SK-N-SH (cell line): ENCODE measurements around the gene PIK3IP1. TPM values are rescaled to one million over a fixed set of nuclear protein-coding genes. Genes with fewer than 3 reads are reported as not detected.

ENCODE experiments used
- CTCF ChIA-PET: fragments of 300-600, 350-600 bp; formaldehyde crosslinking; extraction: SDS; loops from one replicate; lab custom pipeline; 2021; lab: Yijun Ruan, JAX
- POLR2A ChIA-PET: fragments of 350-600 bp; sonication (Branson Sonifier 250); formaldehyde crosslinking; extraction: SDS; loops from one replicate; lab custom pipeline; 2020; ENCODE audit warnings: antibody characterized with exemption, inconsistent platforms; lab: Yijun Ruan, JAX
- DNase-seq: peaks from one replicate; pipeline ENCODE4 v3.0.0; 2012
- H2AFZ ChIP-seq: fragments of 200-600 bp; sonication (generic); 2 replicates; pipeline ENCODE4 v1.8.1; 2016; ENCODE audit warnings: antibody characterized with exemption, mild to moderate bottlenecking, low read depth
- H3F3A ChIP-seq: fragments of 200-600 bp; sonication (generic); replicated peaks from 2 replicates; pipeline ENCODE3; 2016; ENCODE audit warnings: antibody characterized with exemption, mild to moderate bottlenecking; ENCODE audit not compliant: insufficient read depth
- H3K27ac ChIP-seq, 2 experiments: fragments of 200-500 bp in 1 of 2; fragments of 200-600 bp in 1 of 2; sonication (Bioruptor generic) in 1 of 2; sonication (generic), shearing (Covaris generic) in 1 of 2; 2 replicates each; pipeline versions ENCODE4 v1.5.1 to v1.6.1; 2014 to 2016; ENCODE audit warnings: low read depth in 2 of 2, inconsistent platforms in 1 of 2, low read length in 1 of 2, mild to moderate bottlenecking in 1 of 2, mixed read lengths in 1 of 2
- H3K27me3 ChIP-seq: fragments of 200-600 bp; sonication (generic), shearing (Covaris generic); 2 replicates; pipeline ENCODE4 v1.6.1; 2016; ENCODE audit warnings: mixed run types; ENCODE audit not compliant: insufficient read depth
- H3K36me3 ChIP-seq, 2 experiments: fragments of 200-500 bp in 1 of 2; fragments of 200-600 bp in 1 of 2; sonication (Bioruptor generic) in 1 of 2; sonication (generic) in 1 of 2; replicated peaks in 1 of 2; 2 replicates each; pipeline versions ENCODE3 to v1.5.1; 2014 to 2016; ENCODE audit warnings: low read length in 1 of 2, mild to moderate bottlenecking in 1 of 2; ENCODE audit not compliant: insufficient read depth in 2 of 2, control insufficient read depth in 1 of 2
- H3K4me1 ChIP-seq, 2 experiments: fragments of 200-500 bp in 1 of 2; fragments of 200-600 bp in 1 of 2; sonication (Bioruptor generic) in 1 of 2; sonication (generic), shearing (Covaris generic) in 1 of 2; 2 replicates each; pipeline versions ENCODE4 v1.5.1 to v1.6.1; 2014 to 2016; ENCODE audit warnings: low read depth in 1 of 2, low read length in 1 of 2, mixed run types in 1 of 2; ENCODE audit not compliant: insufficient read depth in 2 of 2, control insufficient read depth in 1 of 2
- H3K4me2 ChIP-seq: fragments of 200-600 bp; sonication (generic), shearing (Covaris generic); 2 replicates; pipeline ENCODE4 v1.6.1; 2017; ENCODE audit warnings: mixed run types
- H3K4me3 ChIP-seq, 2 experiments: fragments of 200-500 bp in 1 of 2; fragments of 200-600 bp in 1 of 2; sonication (Bioruptor generic) in 1 of 2; sonication (generic), shearing (Covaris generic) in 1 of 2; 2 replicates each; pipeline versions ENCODE4 v1.5.1 to v1.8.1; 2014 to 2016; ENCODE audit warnings: low read depth in 2 of 2, inconsistent platforms in 1 of 2, low read length in 1 of 2, mild to moderate bottlenecking in 1 of 2, mixed read lengths in 1 of 2, moderate library complexity in 1 of 2
- H3K79me2 ChIP-seq: fragments of 200-600 bp; sonication (generic); 2 replicates; pipeline ENCODE4 v1.8.1; 2017; ENCODE audit warnings: mild to moderate bottlenecking; ENCODE audit not compliant: insufficient read depth
- H3K9ac ChIP-seq: fragments of 200-600 bp; sonication (generic); 2 replicates; pipeline ENCODE4 v1.6.1; 2017; ENCODE audit warnings: mixed run types
- H3K9me2 ChIP-seq: fragments of 200-600 bp; sonication (generic); 2 replicates; pipeline ENCODE4 v1.6.1; 2017; ENCODE audit warnings: mixed run types
- H3K9me3 ChIP-seq: fragments of 200-600 bp; sonication (generic); 2 replicates; pipeline ENCODE4 v1.6.1; 2017; ENCODE audit warnings: mixed run types, mild to moderate bottlenecking, moderate library complexity
- H4K20me1 ChIP-seq: fragments of 200-600 bp; sonication (generic); 2 replicates; pipeline ENCODE4 v1.6.1; 2017; ENCODE audit warnings: mild to moderate bottlenecking, mixed run types; ENCODE audit not compliant: insufficient read depth
- CHD2 ChIP-seq: fragments of 150-350 bp; IDR thresholded peaks from 2 replicates; pipeline ENCODE4 v1.6.1; 2018; ENCODE audit warnings: low read length; ENCODE audit not compliant: partially characterized antibody
- FOXJ3 ChIP-seq: sonication (generic); formaldehyde crosslinking; IDR thresholded peaks from 2 replicates; pipeline ENCODE4 v1.5.1; 2020; ENCODE audit warnings: mild to moderate bottlenecking, missing genetic modification reagents
- GATA2 ChIP-seq: sonication (generic); formaldehyde crosslinking; IDR thresholded peaks from 2 replicates; pipeline ENCODE4 v1.5.0; 2020; ENCODE audit warnings: mild to moderate bottlenecking, missing genetic modification reagents
- IRF3 ChIP-seq: fragments of 150-350 bp; IDR thresholded peaks from 2 replicates; pipeline ENCODE4 v1.6.1; 2016; ENCODE audit warnings: mild to moderate bottlenecking, low read depth, low read length
- JUND ChIP-seq: IDR thresholded peaks from 2 replicates; pipeline ENCODE4 v1.4.0; 2012
- RAD21 ChIP-seq: IDR thresholded peaks from 2 replicates; pipeline ENCODE4 v1.6.1; 2012; ENCODE audit warnings: mild to moderate bottlenecking, low read length
- RCOR1 ChIP-seq: fragments of 150-350 bp; IDR thresholded peaks from 2 replicates; pipeline ENCODE4 v1.6.1; 2017; ENCODE audit warnings: antibody characterized with exemption, low read length
- RFX5 ChIP-seq: IDR thresholded peaks from 2 replicates; pipeline ENCODE4 v1.6.1; 2012; ENCODE audit warnings: mild to moderate bottlenecking, improper control_type of control experiment, low read length
- RXRA ChIP-seq: IDR thresholded peaks from 2 replicates; pipeline ENCODE4 v1.4.0; 2012; ENCODE audit warnings: low read depth, mild to moderate bottlenecking, borderline replicate concordance
- SIN3A ChIP-seq: IDR thresholded peaks from 2 replicates; pipeline ENCODE4 v1.6.1; 2012; ENCODE audit warnings: low read depth, mild to moderate bottlenecking, low read length, moderate library complexity, borderline replicate concordance
- TAF1 ChIP-seq: IDR thresholded peaks from 2 replicates; pipeline ENCODE4 v1.6.1; 2012; ENCODE audit warnings: low read depth, mild to moderate bottlenecking, low read length, moderate library complexity, borderline replicate concordance
- TCF12 ChIP-seq: IDR thresholded peaks from 2 replicates; pipeline ENCODE4 v1.4.0; 2012
- TEAD4 ChIP-seq: IDR thresholded peaks from 2 replicates; pipeline ENCODE4 v1.4.0; 2012; ENCODE audit warnings: mild to moderate bottlenecking, borderline replicate concordance; ENCODE audit not compliant: insufficient read depth
- YY1 ChIP-seq: IDR thresholded peaks from 2 replicates; pipeline ENCODE4 v1.4.0; 2012; ENCODE audit warnings: low read depth, mild to moderate bottlenecking
- WGBS: methylation state at CpG from one replicate; pipeline ENCODE4 v1.1.6; 2017; ENCODE audit warnings: low lambda C conversion rate; 5-methylcytosine and 5-hydroxymethylcytosine counted together
- polyA plus RNA-seq, 3 experiments: library from polyadenylated mRNA; depleted of rRNA; stranded (reverse); fragments of >200 nt; gene quantifications; 2 replicates each; pipeline ENCODE4 v1.2.3, GENCODE V29; 2012
- TF ChIP-seq, protein P1 (sequence below): fragments of 150-350 bp; IDR thresholded peaks from 2 replicates; pipeline ENCODE4 v1.6.1; 2017; ENCODE audit warnings: antibody characterized with exemption, low read length, low read depth, borderline replicate concordance
- TF ChIP-seq, protein P2 (sequence below): fragments of 200-600 bp; sonication (generic); IDR thresholded peaks from 2 replicates; pipeline ENCODE4 v1.6.1; 2017; ENCODE audit warnings: antibody characterized with exemption, mild to moderate bottlenecking, moderate library complexity
- TF ChIP-seq, protein P3 (sequence below): IDR thresholded peaks from 2 replicates; pipeline ENCODE4 v1.4.0; 2012; ENCODE audit warnings: low read depth, borderline replicate concordance
- TF ChIP-seq, protein P4 (sequence below): IDR thresholded peaks from 2 replicates; pipeline ENCODE4 v1.6.1; 2012; ENCODE audit warnings: mild to moderate bottlenecking, low read depth, low read length, moderate library complexity
- TF ChIP-seq, protein P5 (sequence below): IDR thresholded peaks from 2 replicates; pipeline ENCODE4 v1.4.0; 2012; ENCODE audit warnings: low read depth, borderline replicate concordance

Gene PIK3IP1
- polyA plus RNA-seq, 1 of the 3 experiments (the other 2 are of a cell fraction): 8.6 TPM

GRCh38 chr22:31326877-31327276 is 34.6 kb upstream of the PIK3IP1 start (continued):
- no peak for TF ChIP-seq TAF1

- ChIA-PET POLR2A (interaction anchor here (1.4 kb wide), 1 partner anchor 13 kb away, joined by 3 read pairs; no protein-coding TSS in a partner anchor), CTCF (interaction anchor here (1.0 to 4.2 kb wide), 4 partner anchors 10 to 51 kb away, joined by 3 to 37 read pairs (median 4); partner anchors contain the start of gene PATZ1)
- Histone ChIP-seq H3K36me3 (peaks cover 14 to 39% of the 10 kb centered on the region in 2 experiments), H3K4me1 (no peaks in the 10 kb centered on the region), H4K20me1 (no peaks in the 10 kb centered on the region), H3K9me2 (no peaks in the 10 kb centered on the region), H3K79me2 (peaks cover 2% of the 10 kb centered on the region; the same call in 1 of the 2 replicates), H3K9me3 (no peaks in the 10 kb centered on the region), H3K9ac (no peak overlapping the region), H3K27ac (no peak overlapping the region), H3K27me3 (no peaks in the 10 kb centered on the region), H3K4me3 (no peak overlapping the region), H2AFZ (no peak overlapping the region), H3F3A (no peaks in the 10 kb centered on the region), H3K4me2 (no peak overlapping the region)
- DNase-seq: no peak
- 96% methylated on average over 8 of the region's 8 CpGs for WGBS
- TF ChIP-seq FOXJ3 (CRISPR knock-in tag) (no peak), RCOR1 (no peak), TAF1 (no peak), TEAD4 (no peak), JUND (no peak), CHD2 (no peak), RAD21 (no peak), RXRA (no peak), YY1 (no peak), TCF12 (no peak), GATA2 (CRISPR knock-in tag) (no peak), RFX5 (no peak), IRF3 (no peak), SIN3A (no peak)
- TF ChIP-seq, protein P1, sequence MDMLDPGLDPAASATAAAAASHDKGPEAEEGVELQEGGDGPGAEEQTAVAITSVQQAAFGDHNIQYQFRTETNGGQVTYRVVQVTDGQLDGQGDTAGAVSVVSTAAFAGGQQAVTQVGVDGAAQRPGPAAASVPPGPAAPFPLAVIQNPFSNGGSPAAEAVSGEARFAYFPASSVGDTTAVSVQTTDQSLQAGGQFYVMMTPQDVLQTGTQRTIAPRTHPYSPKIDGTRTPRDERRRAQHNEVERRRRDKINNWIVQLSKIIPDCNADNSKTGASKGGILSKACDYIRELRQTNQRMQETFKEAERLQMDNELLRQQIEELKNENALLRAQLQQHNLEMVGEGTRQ: no peak
- TF ChIP-seq, protein P2, sequence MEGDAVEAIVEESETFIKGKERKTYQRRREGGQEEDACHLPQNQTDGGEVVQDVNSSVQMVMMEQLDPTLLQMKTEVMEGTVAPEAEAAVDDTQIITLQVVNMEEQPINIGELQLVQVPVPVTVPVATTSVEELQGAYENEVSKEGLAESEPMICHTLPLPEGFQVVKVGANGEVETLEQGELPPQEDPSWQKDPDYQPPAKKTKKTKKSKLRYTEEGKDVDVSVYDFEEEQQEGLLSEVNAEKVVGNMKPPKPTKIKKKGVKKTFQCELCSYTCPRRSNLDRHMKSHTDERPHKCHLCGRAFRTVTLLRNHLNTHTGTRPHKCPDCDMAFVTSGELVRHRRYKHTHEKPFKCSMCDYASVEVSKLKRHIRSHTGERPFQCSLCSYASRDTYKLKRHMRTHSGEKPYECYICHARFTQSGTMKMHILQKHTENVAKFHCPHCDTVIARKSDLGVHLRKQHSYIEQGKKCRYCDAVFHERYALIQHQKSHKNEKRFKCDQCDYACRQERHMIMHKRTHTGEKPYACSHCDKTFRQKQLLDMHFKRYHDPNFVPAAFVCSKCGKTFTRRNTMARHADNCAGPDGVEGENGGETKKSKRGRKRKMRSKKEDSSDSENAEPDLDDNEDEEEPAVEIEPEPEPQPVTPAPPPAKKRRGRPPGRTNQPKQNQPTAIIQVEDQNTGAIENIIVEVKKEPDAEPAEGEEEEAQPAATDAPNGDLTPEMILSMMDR: no peak
- TF ChIP-seq, protein P3, sequence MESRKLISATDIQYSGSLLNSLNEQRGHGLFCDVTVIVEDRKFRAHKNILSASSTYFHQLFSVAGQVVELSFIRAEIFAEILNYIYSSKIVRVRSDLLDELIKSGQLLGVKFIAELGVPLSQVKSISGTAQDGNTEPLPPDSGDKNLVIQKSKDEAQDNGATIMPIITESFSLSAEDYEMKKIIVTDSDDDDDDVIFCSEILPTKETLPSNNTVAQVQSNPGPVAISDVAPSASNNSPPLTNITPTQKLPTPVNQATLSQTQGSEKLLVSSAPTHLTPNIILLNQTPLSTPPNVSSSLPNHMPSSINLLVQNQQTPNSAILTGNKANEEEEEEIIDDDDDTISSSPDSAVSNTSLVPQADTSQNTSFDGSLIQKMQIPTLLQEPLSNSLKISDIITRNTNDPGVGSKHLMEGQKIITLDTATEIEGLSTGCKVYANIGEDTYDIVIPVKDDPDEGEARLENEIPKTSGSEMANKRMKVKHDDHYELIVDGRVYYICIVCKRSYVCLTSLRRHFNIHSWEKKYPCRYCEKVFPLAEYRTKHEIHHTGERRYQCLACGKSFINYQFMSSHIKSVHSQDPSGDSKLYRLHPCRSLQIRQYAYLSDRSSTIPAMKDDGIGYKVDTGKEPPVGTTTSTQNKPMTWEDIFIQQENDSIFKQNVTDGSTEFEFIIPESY: no peak
- TF ChIP-seq, protein P4, sequence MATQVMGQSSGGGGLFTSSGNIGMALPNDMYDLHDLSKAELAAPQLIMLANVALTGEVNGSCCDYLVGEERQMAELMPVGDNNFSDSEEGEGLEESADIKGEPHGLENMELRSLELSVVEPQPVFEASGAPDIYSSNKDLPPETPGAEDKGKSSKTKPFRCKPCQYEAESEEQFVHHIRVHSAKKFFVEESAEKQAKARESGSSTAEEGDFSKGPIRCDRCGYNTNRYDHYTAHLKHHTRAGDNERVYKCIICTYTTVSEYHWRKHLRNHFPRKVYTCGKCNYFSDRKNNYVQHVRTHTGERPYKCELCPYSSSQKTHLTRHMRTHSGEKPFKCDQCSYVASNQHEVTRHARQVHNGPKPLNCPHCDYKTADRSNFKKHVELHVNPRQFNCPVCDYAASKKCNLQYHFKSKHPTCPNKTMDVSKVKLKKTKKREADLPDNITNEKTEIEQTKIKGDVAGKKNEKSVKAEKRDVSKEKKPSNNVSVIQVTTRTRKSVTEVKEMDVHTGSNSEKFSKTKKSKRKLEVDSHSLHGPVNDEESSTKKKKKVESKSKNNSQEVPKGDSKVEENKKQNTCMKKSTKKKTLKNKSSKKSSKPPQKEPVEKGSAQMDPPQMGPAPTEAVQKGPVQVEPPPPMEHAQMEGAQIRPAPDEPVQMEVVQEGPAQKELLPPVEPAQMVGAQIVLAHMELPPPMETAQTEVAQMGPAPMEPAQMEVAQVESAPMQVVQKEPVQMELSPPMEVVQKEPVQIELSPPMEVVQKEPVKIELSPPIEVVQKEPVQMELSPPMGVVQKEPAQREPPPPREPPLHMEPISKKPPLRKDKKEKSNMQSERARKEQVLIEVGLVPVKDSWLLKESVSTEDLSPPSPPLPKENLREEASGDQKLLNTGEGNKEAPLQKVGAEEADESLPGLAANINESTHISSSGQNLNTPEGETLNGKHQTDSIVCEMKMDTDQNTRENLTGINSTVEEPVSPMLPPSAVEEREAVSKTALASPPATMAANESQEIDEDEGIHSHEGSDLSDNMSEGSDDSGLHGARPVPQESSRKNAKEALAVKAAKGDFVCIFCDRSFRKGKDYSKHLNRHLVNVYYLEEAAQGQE: no peak
- TF ChIP-seq, protein P5, sequence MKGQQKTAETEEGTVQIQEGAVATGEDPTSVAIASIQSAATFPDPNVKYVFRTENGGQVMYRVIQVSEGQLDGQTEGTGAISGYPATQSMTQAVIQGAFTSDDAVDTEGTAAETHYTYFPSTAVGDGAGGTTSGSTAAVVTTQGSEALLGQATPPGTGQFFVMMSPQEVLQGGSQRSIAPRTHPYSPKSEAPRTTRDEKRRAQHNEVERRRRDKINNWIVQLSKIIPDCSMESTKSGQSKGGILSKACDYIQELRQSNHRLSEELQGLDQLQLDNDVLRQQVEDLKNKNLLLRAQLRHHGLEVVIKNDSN: no peak
These were observed 31.6 kb upstream of the PIK3IP1 start for GRCh38 chr22:31323578-31324550.
